ENCODE results near the gene GPR158.

DNA sequence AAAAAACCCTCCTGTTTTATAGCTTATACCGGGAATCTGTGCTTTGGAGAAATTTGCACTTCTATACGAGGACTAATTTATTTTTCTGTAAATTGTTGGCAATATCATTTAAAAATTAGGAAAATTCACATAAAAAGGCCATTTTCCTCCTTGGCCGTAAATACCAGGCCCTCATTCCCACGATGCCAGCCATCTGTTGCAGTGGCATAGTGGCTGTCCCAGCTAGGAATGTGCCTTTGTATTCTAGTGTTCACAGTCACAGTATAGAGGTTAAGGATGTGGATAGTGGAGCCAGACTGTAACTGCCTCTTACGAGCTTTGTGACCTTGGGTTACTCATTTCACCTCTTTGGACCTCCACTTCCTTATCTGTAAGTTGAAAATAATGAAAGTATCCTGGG is 312.5 kb downstream of the GPR158 start:
- TF ChIP-seq, protein P1, sequence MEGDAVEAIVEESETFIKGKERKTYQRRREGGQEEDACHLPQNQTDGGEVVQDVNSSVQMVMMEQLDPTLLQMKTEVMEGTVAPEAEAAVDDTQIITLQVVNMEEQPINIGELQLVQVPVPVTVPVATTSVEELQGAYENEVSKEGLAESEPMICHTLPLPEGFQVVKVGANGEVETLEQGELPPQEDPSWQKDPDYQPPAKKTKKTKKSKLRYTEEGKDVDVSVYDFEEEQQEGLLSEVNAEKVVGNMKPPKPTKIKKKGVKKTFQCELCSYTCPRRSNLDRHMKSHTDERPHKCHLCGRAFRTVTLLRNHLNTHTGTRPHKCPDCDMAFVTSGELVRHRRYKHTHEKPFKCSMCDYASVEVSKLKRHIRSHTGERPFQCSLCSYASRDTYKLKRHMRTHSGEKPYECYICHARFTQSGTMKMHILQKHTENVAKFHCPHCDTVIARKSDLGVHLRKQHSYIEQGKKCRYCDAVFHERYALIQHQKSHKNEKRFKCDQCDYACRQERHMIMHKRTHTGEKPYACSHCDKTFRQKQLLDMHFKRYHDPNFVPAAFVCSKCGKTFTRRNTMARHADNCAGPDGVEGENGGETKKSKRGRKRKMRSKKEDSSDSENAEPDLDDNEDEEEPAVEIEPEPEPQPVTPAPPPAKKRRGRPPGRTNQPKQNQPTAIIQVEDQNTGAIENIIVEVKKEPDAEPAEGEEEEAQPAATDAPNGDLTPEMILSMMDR (IDR thresholded peaks at IDR 0.05; ENCODE audit: low read depth, low read length, missing input control) = no peak
- TF ChIP-seq EGR1 (IDR thresholded peaks at IDR 0.05; ENCODE audit: low read depth in 2 of 2) (no peak), FOXA1 (IDR thresholded peaks at IDR 0.05) (no peak), SP1 (IDR thresholded peaks at IDR 0.05) (no peak), FOXA2 (IDR thresholded peaks at IDR 0.05) (no peak), YY1 (IDR thresholded peaks at IDR 0.05) (no peak), JUND (IDR thresholded peaks at IDR 0.05) (no peak), GABPA (IDR thresholded peaks at IDR 0.05 in 1 of 2, conservative IDR thresholded peaks at IDR 0.05 in 1 of 2) (no peak)
- TF ChIP-seq, protein P2, sequence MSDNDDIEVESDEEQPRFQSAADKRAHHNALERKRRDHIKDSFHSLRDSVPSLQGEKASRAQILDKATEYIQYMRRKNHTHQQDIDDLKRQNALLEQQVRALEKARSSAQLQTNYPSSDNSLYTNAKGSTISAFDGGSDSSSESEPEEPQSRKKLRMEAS (IDR thresholded peaks at IDR 0.05) = no peak
